GM19035 (cell line): Measurements from ENCODE around the gene CDCA4.
A peak's percentile ranks its signal among the peaks of the same experiment; 100 is the strongest.
"Not testable (repeated sequence)": the region's sequence is repeated elsewhere in the genome, so short reads cannot be mapped to it uniquely, and the experiment has no call there.

Experiments
- ATAC-seq: cut with Tn5 transposase; IDR thresholded peaks from one replicate; pipeline ENCODE4 v1.9.1; 2021; ENCODE audit not compliant: unreplicated experiment

The CDCA4 gene

DNA sequence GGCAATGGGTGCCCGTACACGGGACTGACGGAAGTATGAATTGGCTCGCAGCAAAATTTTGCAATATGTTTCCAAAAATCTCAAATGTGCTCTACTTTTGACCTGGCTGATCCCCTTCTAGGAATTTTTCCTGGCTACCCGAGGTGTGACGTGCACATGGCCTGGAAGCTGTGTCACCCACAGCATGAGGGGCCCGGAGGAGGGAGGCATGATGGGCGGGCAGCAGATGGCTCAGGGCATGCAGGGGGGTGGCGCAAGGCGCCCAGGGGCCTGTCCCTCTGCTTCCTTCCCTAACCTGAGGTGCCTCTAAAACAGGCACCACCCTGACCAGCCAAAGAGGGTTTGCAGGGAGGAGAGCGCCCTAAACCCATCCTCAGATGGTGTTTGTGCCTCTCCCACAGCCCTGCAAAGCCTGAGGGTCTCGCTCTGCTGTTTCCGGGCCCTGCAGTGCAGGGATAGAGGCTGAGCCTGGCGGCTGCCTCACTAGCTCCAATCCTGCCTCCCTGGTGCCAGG, 37.7 kb upstream of the CDCA4 start:
- ATAC-seq, result no peak

DNA sequence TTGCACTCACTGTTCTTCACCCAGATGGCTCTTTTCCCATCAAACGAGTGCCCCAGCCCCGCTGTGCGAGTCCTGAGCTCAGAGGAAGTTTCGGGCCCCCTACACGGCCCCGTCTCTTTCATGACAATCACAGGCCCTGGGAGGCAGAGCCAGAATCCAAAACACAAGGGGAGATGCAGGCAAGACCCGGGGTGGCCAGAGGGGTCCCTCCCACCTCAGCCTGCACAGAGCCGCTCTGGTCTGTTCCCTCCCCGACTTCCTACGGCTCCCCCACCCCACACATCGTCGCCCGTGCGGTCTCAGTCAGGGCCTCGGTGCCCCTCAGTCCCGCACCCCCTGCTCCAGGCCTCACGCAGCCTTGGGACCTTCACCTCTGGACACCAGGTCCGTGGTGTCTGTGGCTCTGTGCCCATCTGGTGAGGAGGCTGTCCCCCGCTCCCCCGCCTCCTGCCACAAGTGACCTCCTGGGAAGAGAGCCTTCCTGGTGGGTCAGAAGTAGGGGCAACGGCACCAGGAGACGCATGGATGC, 35.5 kb upstream of the CDCA4 start:
- no peak for ATAC-seq

- ATAC-seq, result no peak
Measured at GRCh38 chr14:105055736-105056302, 34.9 kb upstream of the CDCA4 start.

DNA sequence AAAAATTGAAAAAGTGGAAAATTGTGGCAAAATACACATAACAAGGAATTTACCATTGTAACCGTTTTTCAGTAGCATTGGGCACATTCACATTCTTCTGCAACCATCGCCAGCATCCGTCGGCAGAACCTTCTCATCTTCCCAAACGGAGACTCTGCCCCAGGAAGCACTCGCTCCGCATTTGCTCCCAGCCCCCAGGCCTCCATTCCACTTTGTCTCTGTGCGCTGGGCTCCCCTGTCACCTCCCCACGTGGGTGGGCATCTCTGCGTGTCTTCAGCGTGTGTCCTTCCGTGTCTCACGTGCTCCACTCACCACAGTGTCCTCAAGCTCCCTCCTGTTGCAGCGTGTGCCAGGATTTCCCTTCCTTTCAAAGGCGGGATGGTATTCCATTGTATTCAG, 34.5 kb upstream of the CDCA4 start:
- ATAC-seq, result no peak

DNA sequence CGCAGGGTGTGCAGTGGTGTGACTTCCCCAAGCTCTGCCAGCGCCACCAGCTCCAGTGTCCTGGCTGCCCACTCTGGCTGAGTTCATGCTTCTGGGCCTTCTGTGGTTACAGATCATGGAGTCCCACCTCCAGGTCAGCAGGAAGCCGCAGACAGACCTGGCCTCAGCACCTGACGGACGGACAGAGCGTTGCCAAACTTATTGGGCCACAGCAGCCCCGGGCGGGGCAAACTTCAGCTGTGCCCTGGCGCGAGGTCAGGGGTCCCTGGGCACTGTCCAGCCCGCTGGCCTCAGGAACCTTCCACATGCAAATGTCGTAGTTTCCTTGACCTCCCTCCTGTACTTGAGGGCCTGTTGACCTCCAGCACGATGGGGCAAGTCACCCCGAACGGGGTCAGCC, 33.1 kb upstream of the CDCA4 start:
- no peak for ATAC-seq

GRCh38 chr14:105053421-105053820, 32.5 kb upstream of the CDCA4 start:
- ATAC-seq, result no peak

- ATAC-seq, result no peak
Measured at GRCh38 chr14:105052110-105052458, 31.2 kb upstream of the CDCA4 start.

DNA sequence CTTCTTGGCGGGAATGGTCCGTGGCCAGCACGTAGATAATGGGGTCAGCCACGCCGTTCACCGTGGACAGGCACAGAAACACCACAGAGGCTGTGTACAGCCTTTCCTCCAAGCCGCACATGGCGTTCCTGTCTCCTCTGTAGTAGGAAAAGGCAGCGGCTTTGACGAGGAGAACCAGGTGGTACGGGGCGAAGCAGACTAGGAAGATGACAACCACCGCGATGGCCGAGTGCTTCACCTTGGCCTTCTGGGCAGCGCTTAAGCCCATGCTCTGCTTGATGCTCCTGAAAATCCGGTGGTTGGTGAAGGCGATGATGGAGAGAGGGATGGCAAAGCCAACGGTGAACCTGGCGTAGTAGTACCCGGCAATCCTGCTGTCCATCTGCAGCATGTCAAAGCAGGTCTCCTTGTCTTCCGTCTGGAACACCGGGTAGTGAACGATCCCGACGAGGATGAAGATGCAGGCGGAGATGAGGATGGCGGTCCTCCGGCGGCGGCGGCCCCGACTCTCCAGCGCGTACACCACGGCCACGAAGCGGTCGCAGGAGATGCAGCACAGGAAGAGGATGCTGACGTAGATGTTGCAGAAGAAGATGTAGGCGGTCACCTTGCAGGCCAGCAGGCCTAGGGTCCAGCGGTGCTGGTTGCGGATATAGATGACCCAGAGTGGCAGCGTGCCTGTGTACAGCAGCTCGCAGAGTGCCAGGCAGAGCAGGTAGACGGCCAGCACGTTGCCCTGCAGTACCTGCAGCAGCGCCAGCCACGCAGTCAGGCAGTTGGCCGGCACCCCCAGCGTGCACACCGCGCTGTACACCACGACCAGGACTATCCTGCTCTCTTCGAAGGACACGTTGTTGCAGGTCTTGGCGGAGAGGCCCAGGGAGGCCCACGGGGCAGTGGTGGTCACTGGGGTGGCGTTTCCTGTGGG, 30.6 kb upstream of the CDCA4 start:
- ATAC-seq, result no peak

- no peak for ATAC-seq
Measured at GRCh38 chr14:105050551-105050897, 29.6 kb upstream of the CDCA4 start.

- ATAC-seq, result no peak
Measured at GRCh38 chr14:105049753-105050550, 29.1 kb upstream of the CDCA4 start.

- ATAC-seq, result no peak
Measured at GRCh38 chr14:105047283-105048016, 26.6 kb upstream of the CDCA4 start.

- ATAC-seq, result no peak
Measured at GRCh38 chr14:105046891-105047282, 26.0 kb upstream of the CDCA4 start.

GRCh38 chr14:105045710-105046326, 24.9 kb upstream of the CDCA4 start:
- ATAC-seq, result peak; percentile 59

- no peak for ATAC-seq
Measured at GRCh38 chr14:105043641-105044040, 22.8 kb upstream of the CDCA4 start.

DNA sequence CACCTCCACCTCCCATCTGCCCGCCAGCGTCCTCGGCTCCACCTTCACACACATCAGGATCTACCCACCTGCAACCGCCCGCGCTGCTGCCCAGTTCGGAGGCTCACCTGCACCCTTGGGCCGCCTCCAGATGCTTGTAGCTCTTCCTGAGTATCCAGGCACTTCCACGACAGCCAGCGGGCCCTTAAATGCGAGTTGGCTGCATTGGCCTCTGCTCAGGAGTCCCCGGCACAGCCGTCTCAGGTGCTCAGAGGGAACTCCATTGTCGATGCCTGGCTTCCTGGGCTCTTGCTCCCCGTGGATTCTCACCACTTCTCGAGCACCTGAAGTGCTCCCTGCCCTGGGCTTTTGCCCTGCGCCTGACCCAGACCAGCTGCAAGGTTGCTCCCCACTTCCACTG, 21.9 kb upstream of the CDCA4 start:
- no peak for ATAC-seq

DNA sequence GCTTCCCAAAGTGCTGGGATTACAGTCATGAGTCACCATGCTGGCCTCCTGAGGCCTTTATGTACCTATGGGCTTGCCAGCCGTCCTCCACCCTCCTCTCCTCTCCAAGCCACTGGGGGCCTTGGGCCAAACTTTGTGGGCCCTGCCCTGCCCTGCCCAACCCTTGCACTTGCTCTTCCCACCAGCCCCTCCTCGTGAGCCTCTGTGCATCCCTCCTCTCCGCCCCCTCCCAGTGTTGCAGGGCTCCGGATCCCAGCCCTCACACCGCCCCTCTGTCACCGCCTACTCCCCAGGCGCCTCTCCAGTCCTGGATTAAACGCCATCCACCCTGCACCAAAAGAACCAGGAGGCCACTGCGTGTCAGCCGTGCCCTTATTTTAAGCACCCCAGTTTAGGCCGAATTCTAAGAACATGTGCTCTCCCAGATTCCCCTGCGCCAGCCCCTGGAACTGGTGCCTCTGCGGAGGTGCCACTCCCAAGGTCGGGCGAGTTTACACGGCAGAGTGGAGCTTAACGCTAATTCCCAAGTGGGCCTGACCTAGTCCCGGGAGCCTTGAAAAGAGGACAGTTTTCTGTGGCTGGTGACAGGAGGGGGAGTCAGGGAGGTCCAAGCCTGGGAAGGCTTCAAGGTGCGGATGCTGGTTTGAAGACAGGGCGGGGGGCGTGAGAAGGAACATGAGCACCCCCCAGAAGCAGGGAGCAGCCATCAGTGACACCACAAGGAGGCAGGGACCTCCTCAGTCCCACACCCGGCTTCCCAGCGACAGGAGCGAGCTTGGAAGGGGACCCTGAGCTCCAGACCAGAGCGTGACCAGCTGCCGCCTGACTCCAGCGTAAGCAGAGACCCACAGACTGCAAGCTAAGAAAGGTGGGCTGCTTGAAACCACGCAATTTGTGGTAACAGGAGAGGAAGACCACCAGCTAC, 21.2 kb upstream of the CDCA4 start:
- ATAC-seq, result no peak

- ATAC-seq, result no peak
Measured at GRCh38 chr14:105039458-105040205, 18.7 kb upstream of the CDCA4 start.

DNA sequence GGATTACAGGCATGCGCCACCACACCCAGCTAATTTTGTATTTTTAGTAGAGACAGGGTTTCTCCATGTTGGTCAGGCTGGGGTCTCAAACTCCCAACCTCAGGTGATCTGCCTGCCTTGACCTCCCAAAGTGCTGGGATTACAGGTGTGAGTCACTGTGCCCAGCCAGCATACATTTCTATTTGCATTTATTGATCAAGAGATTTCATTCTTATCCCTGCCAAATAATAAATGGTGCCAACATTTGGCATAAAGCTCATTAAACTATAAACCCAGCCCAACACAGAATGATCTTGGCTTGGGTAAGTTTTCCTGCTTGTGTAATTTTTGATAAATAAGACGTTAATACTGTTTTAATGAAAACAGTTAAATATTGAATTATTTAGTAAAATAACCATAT, 14.7 kb upstream of the CDCA4 start:
- ATAC-seq, result not testable (repeated sequence)
